Epithelial cell of esophagus (primary cell): ENCODE results near the gene TAX1BP1.

Experiments
- DNase-seq: peaks from one replicate; pipeline ENCODE4 v3.0.0; 2010; ENCODE audit warnings: low read depth
- H3K4me3 ChIP-seq: 2 replicates; pipeline ENCODE4 v1.5.1; 2011; ENCODE audit warnings: mild to moderate bottlenecking, low read length, control low read depth
- CTCF ChIP-seq: IDR thresholded peaks from 2 replicates; pipeline ENCODE4 v1.5.1; 2011; ENCODE audit warnings: low read depth, mild to moderate bottlenecking, low read length, control low read depth, inconsistent platforms; ENCODE audit not compliant: insufficient read depth; ENCODE audit errors: missing control alignments

The TAX1BP1 gene

GRCh38 chr7:27739909-27740448, at the start of gene TAX1BP1:
TAX1BP1 (plus strand) TSS chr7:27740162; CDS start chr7:27748525, 8,363 bp downstream.
- peak within 1 kb of the TSS; percentile 96 for H3K4me3 ChIP-seq
- DNase-seq, result peak; percentile 96
- TF ChIP-seq CTCF, result no peak

GRCh38 chr7:27690649-27691048, 49.3 kb upstream of the TAX1BP1 start:
- TF ChIP-seq CTCF, result no peak
- H3K4me3 ChIP-seq, result no peak overlapping the region
- DNase-seq, result no peak

GRCh38 chr7:27693794-27694193, 46.2 kb upstream of the TAX1BP1 start:
- no peak overlapping the region for H3K4me3 ChIP-seq

GRCh38 chr7:27695096-27695495, 44.9 kb upstream of the TAX1BP1 start:
- no peak for DNase-seq
- TF ChIP-seq CTCF, result no peak
- no peak overlapping the region for H3K4me3 ChIP-seq

More at GRCh38 chr7:27693794-27694193, 46.2 kb upstream of the TAX1BP1 start:
- no peak for DNase-seq
- TF ChIP-seq CTCF, result no peak

GRCh38 chr7:27697861-27698430, 42.0 kb upstream of the TAX1BP1 start:
- peak; percentile 77 for DNase-seq
- no peak overlapping the region for H3K4me3 ChIP-seq
- TF ChIP-seq CTCF, result no peak

GRCh38 chr7:27699751-27700150, 40.2 kb upstream of the TAX1BP1 start:
- H3K4me3 ChIP-seq, result no peak overlapping the region
- no peak for DNase-seq
- no peak for TF ChIP-seq CTCF

- no peak for DNase-seq
- TF ChIP-seq CTCF, result no peak
- no peak overlapping the region for H3K4me3 ChIP-seq
Observed at GRCh38 chr7:27700501-27700900, 39.5 kb upstream of the TAX1BP1 start.
